ENCODE results near the gene ADTRP.

Gene ADTRP

GRCh38 chr6:11718463-11718862 lies 60.1 kb downstream of the ADTRP start:
- no peaks in the 10 kb centered on the region for H3K27me3 ChIP-seq (ENCODE audit: control insufficient read depth in 2 of 2, insufficient read depth in 2 of 2, low read length in 2 of 2)
- no peak overlapping the region for H3K4me3 ChIP-seq (ENCODE audit: low read length in 2 of 2)
- H3K27ac ChIP-seq (ENCODE audit: low read depth in 2 of 2, low read length in 2 of 2): no peak overlapping the region
- H3K4me1 ChIP-seq (ENCODE audit: control insufficient read depth in 2 of 2, insufficient read depth in 2 of 2, low read length in 2 of 2): no peaks in the 10 kb centered on the region
- no peak overlapping the region for H3K9ac ChIP-seq (ENCODE audit: low read depth in 1 of 2, low read length in 2 of 2)
- no peaks in the 10 kb centered on the region for H3K9me3 ChIP-seq (ENCODE audit: control insufficient read depth in 2 of 2, low read length in 2 of 2)
- peaks cover 0 to 12% of the 10 kb centered on the region in 2 donors for H3K36me3 ChIP-seq (ENCODE audit: control insufficient read depth in 2 of 2, insufficient read depth in 2 of 2, low read length in 2 of 2)

GRCh38 chr6:11718031-11718430 lies 60.6 kb downstream of the ADTRP start:
- Histone ChIP-seq H3K36me3 (ENCODE audit: control insufficient read depth in 2 of 2, insufficient read depth in 2 of 2, low read length in 2 of 2) (peaks cover 0 to 12% of the 10 kb centered on the region in 2 donors), H3K9me3 (ENCODE audit: control insufficient read depth in 2 of 2, low read length in 2 of 2) (no peaks in the 10 kb centered on the region), H3K27ac (ENCODE audit: low read depth in 2 of 2, low read length in 2 of 2) (no peak overlapping the region), H3K9ac (ENCODE audit: low read depth in 1 of 2, low read length in 2 of 2) (no peak overlapping the region), H3K27me3 (ENCODE audit: control insufficient read depth in 2 of 2, insufficient read depth in 2 of 2, low read length in 2 of 2) (no peaks in the 10 kb centered on the region), H3K4me3 (ENCODE audit: low read length in 2 of 2) (no peak overlapping the region), H3K4me1 (ENCODE audit: control insufficient read depth in 2 of 2, insufficient read depth in 2 of 2, low read length in 2 of 2) (no peaks in the 10 kb centered on the region)

GRCh38 chr6:11714798-11715285 lies 63.8 kb downstream of the ADTRP start:
- Histone ChIP-seq H3K27me3 (ENCODE audit: control insufficient read depth in 2 of 2, insufficient read depth in 2 of 2, low read length in 2 of 2) (no peaks in the 10 kb centered on the region), H3K27ac (ENCODE audit: low read depth in 2 of 2, low read length in 2 of 2) (no peak overlapping the region), H3K4me3 (ENCODE audit: low read length in 2 of 2) (no peak overlapping the region), H3K9me3 (ENCODE audit: control insufficient read depth in 2 of 2, low read length in 2 of 2) (no peaks in the 10 kb centered on the region), H3K9ac (ENCODE audit: low read depth in 1 of 2, low read length in 2 of 2) (no peak overlapping the region), H3K4me1 (ENCODE audit: control insufficient read depth in 2 of 2, insufficient read depth in 2 of 2, low read length in 2 of 2) (no peaks in the 10 kb centered on the region), H3K36me3 (ENCODE audit: control insufficient read depth in 2 of 2, insufficient read depth in 2 of 2, low read length in 2 of 2) (peaks cover 0 to 8% of the 10 kb centered on the region in 2 donors)

- H3K27me3 ChIP-seq (ENCODE audit: control insufficient read depth in 2 of 2, insufficient read depth in 2 of 2, low read length in 2 of 2): no peaks in the 10 kb centered on the region
- H3K9me3 ChIP-seq (ENCODE audit: control insufficient read depth in 2 of 2, low read length in 2 of 2): no peaks in the 10 kb centered on the region
- H3K36me3 ChIP-seq (ENCODE audit: control insufficient read depth in 2 of 2, insufficient read depth in 2 of 2, low read length in 2 of 2): peaks cover 0 to 8% of the 10 kb centered on the region in 2 donors
- H3K9ac ChIP-seq (ENCODE audit: low read depth in 1 of 2, low read length in 2 of 2): no peak overlapping the region
- no peak overlapping the region for H3K27ac ChIP-seq (ENCODE audit: low read depth in 2 of 2, low read length in 2 of 2)
- no peaks in the 10 kb centered on the region for H3K4me1 ChIP-seq (ENCODE audit: control insufficient read depth in 2 of 2, insufficient read depth in 2 of 2, low read length in 2 of 2)
- no peak overlapping the region for H3K4me3 ChIP-seq (ENCODE audit: low read length in 2 of 2)
These were observed 64.3 kb downstream of the ADTRP start for GRCh38 chr6:11714116-11714797.

GRCh38 chr6:11712760-11713159 lies 65.8 kb downstream of the ADTRP start:
- H3K9ac ChIP-seq (ENCODE audit: low read depth in 1 of 2, low read length in 2 of 2): no peak overlapping the region
- no peak overlapping the region for H3K27ac ChIP-seq (ENCODE audit: low read depth in 2 of 2, low read length in 2 of 2)
- H3K36me3 ChIP-seq (ENCODE audit: control insufficient read depth in 2 of 2, insufficient read depth in 2 of 2, low read length in 2 of 2): peaks cover 0 to 3% of the 10 kb centered on the region in 2 donors
- no peak overlapping the region for H3K4me3 ChIP-seq (ENCODE audit: low read length in 2 of 2)
- H3K27me3 ChIP-seq (ENCODE audit: control insufficient read depth in 2 of 2, insufficient read depth in 2 of 2, low read length in 2 of 2): no peaks in the 10 kb centered on the region
- H3K4me1 ChIP-seq (ENCODE audit: control insufficient read depth in 2 of 2, insufficient read depth in 2 of 2, low read length in 2 of 2): no peaks in the 10 kb centered on the region
- no peaks in the 10 kb centered on the region for H3K9me3 ChIP-seq (ENCODE audit: control insufficient read depth in 2 of 2, low read length in 2 of 2)

GRCh38 chr6:11711984-11712711 lies 66.5 kb downstream of the ADTRP start:
- peak overlapping the region in 1 of 2 donors; percentile 11 for H3K27ac ChIP-seq (ENCODE audit: low read depth in 2 of 2, low read length in 2 of 2)
- no peaks in the 10 kb centered on the region for H3K9me3 ChIP-seq (ENCODE audit: control insufficient read depth in 2 of 2, low read length in 2 of 2)
- no peaks in the 10 kb centered on the region for H3K4me1 ChIP-seq (ENCODE audit: control insufficient read depth in 2 of 2, insufficient read depth in 2 of 2, low read length in 2 of 2)
- peaks cover 0 to 3% of the 10 kb centered on the region in 2 donors for H3K36me3 ChIP-seq (ENCODE audit: control insufficient read depth in 2 of 2, insufficient read depth in 2 of 2, low read length in 2 of 2)
- H3K4me3 ChIP-seq (ENCODE audit: low read length in 2 of 2): no peak overlapping the region
- no peak overlapping the region for H3K9ac ChIP-seq (ENCODE audit: low read depth in 1 of 2, low read length in 2 of 2)
- H3K27me3 ChIP-seq (ENCODE audit: control insufficient read depth in 2 of 2, insufficient read depth in 2 of 2, low read length in 2 of 2): no peaks in the 10 kb centered on the region

- H3K4me1 ChIP-seq (ENCODE audit: control insufficient read depth in 2 of 2, insufficient read depth in 2 of 2, low read length in 2 of 2): no peaks in the 10 kb centered on the region
- peak overlapping the region in 1 of 2 donors; percentile 11 for H3K27ac ChIP-seq (ENCODE audit: low read depth in 2 of 2, low read length in 2 of 2)
- H3K9me3 ChIP-seq (ENCODE audit: control insufficient read depth in 2 of 2, low read length in 2 of 2): no peaks in the 10 kb centered on the region
- H3K9ac ChIP-seq (ENCODE audit: low read depth in 1 of 2, low read length in 2 of 2): no peak overlapping the region
- H3K27me3 ChIP-seq (ENCODE audit: control insufficient read depth in 2 of 2, insufficient read depth in 2 of 2, low read length in 2 of 2): no peaks in the 10 kb centered on the region
- peaks cover 0 to 3% of the 10 kb centered on the region in 2 donors for H3K36me3 ChIP-seq (ENCODE audit: control insufficient read depth in 2 of 2, insufficient read depth in 2 of 2, low read length in 2 of 2)
- no peak overlapping the region for H3K4me3 ChIP-seq (ENCODE audit: low read length in 2 of 2)
These were observed 67.3 kb downstream of the ADTRP start for GRCh38 chr6:11711003-11711983.

GRCh38 chr6:11710311-11710761 lies 68.3 kb downstream of the ADTRP start:
- Histone ChIP-seq H3K4me3 (ENCODE audit: low read length in 2 of 2) (no peak overlapping the region), H3K4me1 (ENCODE audit: control insufficient read depth in 2 of 2, insufficient read depth in 2 of 2, low read length in 2 of 2) (no peaks in the 10 kb centered on the region), H3K36me3 (ENCODE audit: control insufficient read depth in 2 of 2, insufficient read depth in 2 of 2, low read length in 2 of 2) (peaks cover 0 to 3% of the 10 kb centered on the region in 2 donors), H3K27me3 (ENCODE audit: control insufficient read depth in 2 of 2, insufficient read depth in 2 of 2, low read length in 2 of 2) (no peaks in the 10 kb centered on the region), H3K27ac (ENCODE audit: low read depth in 2 of 2, low read length in 2 of 2) (no peak overlapping the region), H3K9me3 (ENCODE audit: control insufficient read depth in 2 of 2, low read length in 2 of 2) (no peaks in the 10 kb centered on the region), H3K9ac (ENCODE audit: low read depth in 1 of 2, low read length in 2 of 2) (no peak overlapping the region)

GRCh38 chr6:11706171-11706570 lies 72.4 kb downstream of the ADTRP start:
- H3K36me3 ChIP-seq (ENCODE audit: control insufficient read depth in 2 of 2, insufficient read depth in 2 of 2, low read length in 2 of 2): no peaks in the 10 kb centered on the region
- H3K4me1 ChIP-seq (ENCODE audit: control insufficient read depth in 2 of 2, insufficient read depth in 2 of 2, low read length in 2 of 2): peaks cover 3 to 14% of the 10 kb centered on the region in 2 donors

More at GRCh38 chr6:11706171-11706570, 72.4 kb downstream of the ADTRP start:
- Histone ChIP-seq H3K27me3 (ENCODE audit: control insufficient read depth in 2 of 2, insufficient read depth in 2 of 2, low read length in 2 of 2) (no peaks in the 10 kb centered on the region), H3K9ac (ENCODE audit: low read depth in 1 of 2, low read length in 2 of 2) (no peak overlapping the region), H3K27ac (ENCODE audit: low read depth in 2 of 2, low read length in 2 of 2) (no peak overlapping the region), H3K9me3 (ENCODE audit: control insufficient read depth in 2 of 2, low read length in 2 of 2) (no peaks in the 10 kb centered on the region), H3K4me3 (ENCODE audit: low read length in 2 of 2) (no peak overlapping the region)

Measured in mucosa of rectum (tissue), 2 donors.